Stimulated activated CD4-positive, alpha-beta T cell treated with anti-CD3 and anti-CD28 coated beads, TNF-alpha, amount 100 ng/mL, for 48 hours (primary cell): ENCODE results near the gene KCNQ2.

Source experiments
- DNase-seq, 3 donors: peaks; one replicate each; pipeline ENCODE4 v3.0.0-alpha.2; 2020; ENCODE audit warnings: low read depth in 3 of 3

The KCNQ2 gene

DNA sequence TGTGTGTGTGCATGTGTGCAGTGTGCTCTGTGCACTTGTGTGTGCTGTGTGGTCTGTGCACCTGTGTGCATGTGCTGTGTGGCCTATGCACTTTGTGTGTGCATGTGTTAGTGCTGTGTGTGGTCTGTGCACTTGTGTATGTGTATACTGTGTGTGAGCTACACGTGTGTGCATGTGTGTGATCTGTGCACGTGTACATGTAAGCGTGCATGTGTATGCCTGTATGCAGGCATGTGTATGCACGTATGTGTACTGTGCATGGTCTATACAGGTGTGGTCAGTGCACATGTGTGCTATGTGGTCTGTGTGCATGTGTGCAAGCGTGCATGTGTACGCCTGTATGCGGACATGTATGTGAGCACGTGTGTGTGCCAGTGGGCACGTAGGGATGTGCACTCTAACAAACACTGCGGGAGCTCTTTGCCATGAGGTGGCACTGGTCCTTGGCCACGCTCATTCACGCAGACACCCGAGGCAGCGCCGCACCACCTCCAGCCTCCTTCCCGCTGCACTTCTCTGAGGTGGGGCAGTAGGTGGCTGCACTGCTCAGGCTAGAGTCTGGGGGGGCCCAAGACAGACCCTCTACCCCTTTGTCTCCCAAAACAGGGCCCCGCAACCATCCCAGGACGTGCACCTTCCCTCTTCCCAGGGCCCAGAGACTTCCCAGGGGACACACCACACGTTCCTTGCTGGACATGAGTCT lies 68.9 kb downstream of the KCNQ2 start:
- no peak for DNase-seq

- DNase-seq: no peak
Observed at GRCh38 chr20:63402860-63403220, 69.6 kb downstream of the KCNQ2 start.

- no peak for DNase-seq
Observed at GRCh38 chr20:63402181-63402859, 70.1 kb downstream of the KCNQ2 start.

DNA sequence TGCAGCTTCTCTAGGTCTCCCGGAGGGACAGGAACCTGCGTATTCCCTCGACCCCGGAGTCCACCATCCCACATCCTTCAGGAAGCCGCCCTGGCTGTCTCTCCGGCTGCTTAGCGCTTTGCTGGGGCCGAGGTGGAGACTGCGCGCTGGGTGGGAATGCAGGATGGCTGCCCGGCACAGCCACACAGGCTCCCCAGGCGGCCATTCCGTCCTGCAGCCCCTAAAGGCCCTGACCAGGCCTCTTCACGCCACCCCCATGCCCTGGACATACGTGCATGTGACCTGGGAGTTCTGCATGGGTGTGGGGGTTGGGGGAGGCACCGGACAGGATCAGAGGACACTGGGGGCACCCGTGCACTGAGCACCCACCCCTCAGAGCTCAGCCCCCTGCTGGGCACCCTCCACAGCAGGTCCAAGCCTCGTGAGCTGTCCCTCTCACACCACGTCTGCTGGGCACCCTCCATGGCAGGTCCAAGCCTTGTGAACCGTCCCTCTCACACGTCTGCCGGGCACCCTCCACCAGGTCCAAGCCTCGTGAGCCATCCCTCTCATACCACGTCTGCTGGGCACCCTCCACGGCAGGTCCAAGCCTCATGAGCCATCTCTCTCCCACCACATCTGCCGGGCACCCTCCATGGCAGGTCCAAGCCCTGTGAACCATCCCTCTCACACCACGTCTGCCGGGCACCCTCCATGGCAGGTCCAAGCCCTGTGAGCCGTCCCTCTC lies 70.9 kb downstream of the KCNQ2 start:
- no peak for DNase-seq

- DNase-seq: no peak
Observed at GRCh38 chr20:63400486-63401210, 71.8 kb downstream of the KCNQ2 start.

DNA sequence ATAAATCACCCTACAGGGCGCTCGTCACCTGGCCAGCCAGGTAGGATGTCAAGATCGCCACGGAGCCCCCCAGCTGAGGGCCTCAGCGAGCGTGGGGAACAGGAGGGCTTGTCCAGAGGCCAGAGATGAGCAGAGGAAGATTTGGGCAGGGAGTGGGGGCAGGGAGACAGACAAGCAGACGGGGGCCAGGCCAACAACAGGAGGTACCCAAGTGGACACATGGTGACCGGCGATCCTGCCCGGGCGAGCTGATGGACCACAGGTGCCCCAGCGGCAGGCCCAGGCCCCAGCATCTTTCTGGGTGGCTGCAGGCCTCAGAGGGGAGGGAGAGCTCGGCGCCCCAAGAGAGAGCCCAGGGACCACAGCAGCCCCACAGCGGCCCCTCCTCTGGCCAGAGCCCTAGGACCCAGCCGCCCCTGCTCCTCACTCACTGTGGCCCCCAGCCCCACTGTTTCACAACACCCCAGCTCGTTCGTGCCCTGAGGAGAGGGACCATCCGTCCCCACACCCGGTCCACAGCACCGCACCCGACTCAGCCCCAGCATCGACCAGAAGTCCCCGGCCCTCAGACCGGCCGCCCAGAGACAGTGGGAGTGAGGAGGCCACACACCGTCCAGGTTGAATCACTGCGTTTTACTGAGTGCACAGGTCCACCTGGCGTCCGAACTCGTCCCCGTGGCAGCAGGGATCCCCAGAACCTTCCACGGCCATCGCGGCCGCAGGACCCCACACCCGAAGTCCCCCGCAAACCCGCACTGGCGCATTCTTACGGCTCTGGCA lies 72.7 kb downstream of the KCNQ2 start:
- DNase-seq: no peak

GRCh38 chr20:63398744-63399514 lies 73.5 kb downstream of the KCNQ2 start:
- DNase-seq: no peak

DNA sequence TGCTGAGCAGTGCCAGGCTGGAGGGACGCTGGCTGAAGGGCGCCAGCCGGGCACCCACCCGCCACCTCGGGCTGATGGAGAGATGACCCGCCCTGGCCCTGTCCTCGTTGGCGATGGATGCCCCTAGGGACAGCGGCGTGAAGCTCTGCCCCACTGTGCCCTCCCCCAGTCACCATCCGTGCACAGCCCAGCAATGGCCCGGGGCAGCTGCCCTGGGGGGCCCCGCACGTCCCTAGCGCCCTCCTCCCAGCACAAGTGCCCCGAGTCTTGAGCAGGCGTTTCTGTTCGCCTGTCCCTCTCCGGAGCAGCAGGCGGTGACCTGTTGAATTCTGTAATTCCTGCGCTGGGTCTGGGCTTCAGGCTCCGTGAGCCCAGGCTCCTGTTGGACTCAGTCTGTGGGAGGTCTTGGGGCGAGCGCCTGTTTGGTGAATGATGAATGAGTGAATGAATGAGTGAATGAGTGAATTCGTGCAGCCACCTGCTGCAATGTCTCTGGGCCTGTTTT lies 74.5 kb downstream of the KCNQ2 start:
- DNase-seq: no peak

GRCh38 chr20:63397155-63397843 lies 75.2 kb downstream of the KCNQ2 start:
- DNase-seq: no peak

- no peak for DNase-seq
Observed at GRCh38 chr20:63396300-63396699, 76.2 kb downstream of the KCNQ2 start.

- no peak for DNase-seq
Observed at GRCh38 chr20:63395723-63396122, 76.7 kb downstream of the KCNQ2 start.

DNA sequence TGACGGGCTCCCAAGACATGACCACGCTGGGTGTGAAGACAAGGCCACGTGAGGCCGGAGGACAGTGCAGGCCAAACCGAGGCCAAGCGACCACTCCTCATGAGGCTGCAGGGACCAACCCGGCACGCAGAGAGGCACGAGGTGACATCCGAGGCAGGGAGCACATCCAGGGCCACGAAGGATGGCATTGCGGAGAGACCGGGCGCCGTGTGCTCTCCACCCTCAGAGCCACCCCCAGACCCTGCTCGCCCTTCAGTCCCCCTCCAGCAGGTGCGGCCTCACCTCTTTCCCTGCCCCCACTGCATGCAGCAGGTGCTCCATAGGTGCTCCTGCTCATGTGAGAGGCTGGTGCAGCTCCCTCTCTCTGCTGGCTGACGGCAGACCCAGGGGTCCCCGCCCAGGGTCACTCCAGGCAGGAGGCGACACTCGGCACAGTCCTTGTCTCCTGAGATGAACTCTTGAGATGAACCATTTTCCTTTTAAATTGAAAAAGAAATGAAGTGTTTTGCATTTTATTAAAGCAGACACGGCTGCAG lies 77.5 kb downstream of the KCNQ2 start:
- DNase-seq: no peak

DNA sequence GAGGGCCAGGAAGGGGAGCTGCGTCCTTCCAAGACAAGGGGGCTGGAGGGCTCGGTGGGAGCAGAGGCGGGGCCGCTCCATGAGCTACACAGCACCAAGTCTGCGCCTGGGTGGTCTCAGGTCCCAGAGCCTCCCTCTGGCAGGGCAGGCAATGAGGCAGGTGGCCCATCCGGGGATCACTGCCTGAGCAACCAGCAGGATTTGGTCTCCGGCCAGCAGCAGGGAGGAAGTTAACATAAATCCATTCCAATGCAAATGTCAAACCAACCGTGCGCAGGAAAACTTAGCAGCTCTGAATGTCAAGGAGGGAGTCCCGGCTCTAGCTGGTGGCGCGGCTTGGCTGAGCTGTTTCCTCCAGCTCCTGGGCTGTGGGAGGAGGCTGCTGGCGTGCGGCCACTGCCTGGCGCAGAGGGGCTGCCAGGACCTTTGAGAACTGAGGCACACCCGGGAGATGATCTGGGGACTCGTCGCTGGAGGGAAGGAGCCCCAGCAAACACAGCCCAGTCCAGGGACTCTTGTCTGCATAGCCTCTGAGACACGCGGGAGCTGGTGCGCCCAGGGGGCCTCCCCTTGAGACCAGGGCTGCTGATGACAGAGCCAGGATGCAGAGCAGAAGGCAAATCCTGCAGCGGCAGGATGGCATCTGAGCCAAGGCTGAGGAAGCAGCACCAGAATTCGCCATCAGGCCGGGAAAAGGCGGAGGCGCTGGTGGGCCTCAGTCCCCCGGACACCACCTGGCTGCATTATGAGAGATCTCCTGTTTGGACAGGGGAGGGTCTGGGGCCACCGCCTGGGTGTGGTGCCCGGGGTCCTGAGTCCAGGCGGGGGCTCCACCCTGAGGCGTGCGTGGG lies 78.2 kb downstream of the KCNQ2 start:
- DNase-seq: no peak

GRCh38 chr20:63393566-63393965 lies 78.9 kb downstream of the KCNQ2 start:
- no peak for DNase-seq

DNA sequence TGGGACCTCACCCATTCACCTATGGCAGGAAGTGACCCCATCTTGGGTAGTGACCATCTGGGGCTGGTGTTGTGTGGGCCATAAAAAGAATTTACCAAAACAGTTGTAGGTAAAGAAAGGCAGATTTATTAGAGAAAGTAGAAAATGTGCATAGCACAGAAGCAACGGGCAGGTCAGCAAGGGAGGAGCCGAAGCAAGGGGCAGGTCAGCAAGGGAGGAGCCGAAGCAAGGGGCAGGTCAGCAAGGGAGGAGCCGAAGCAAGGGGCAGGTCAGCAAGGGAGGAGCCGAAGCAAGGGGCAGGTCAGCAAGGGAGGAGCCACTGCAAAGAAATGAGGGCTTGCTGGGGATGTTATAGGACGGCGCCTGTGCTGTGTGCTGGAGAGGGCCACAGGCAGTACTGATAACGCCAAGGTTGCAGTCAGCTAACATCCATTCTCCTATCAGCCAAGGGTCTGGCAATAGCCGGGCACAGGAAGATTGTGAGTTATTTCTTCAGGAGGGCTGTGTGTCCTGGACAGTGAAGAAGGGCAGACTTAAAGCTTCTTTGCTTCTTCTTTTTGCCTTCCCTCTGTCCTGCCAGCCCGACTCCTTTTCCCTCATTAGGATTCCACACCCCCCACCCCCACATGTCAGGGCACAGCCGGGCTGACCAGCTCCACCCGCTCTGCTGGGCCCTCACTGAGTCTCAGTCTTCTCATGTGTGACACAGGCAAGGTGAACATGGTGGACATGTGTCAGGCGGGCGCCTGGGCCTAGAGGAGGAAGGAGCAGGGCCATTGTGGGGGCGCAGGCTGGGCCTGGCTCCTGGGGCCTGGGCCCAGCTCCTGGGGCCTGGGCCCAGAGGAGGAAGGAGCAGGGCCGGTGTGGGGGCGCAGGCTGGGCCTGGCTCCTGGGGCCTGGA lies 79.7 kb downstream of the KCNQ2 start:
- DNase-seq: no peak

- no peak for DNase-seq
Observed at GRCh38 chr20:63387917-63388316, 84.5 kb downstream of the KCNQ2 start.

GRCh38 chr20:63387393-63387792 lies 85.1 kb downstream of the KCNQ2 start:
- DNase-seq: no peak

GRCh38 chr20:63386491-63386890 lies 86.0 kb downstream of the KCNQ2 start:
- no peak for DNase-seq
